Stimulated activated naive B cell treated with anti-CD40 and anti-IgM and Interleukin-4, amounts not matched to agents 10 μg/mL and 1 μg/mL and 100 μg/mL, for 72 hours (primary cell): Measurements from ENCODE around the gene DMRTB1.

Experiments
- ATAC-seq, 2 donors: fragments of 150-1000 bp; cut with Tn5 transposase; replicated peaks; 2 replicates each; pipeline ENCODE4 v1.10.0; 2021; ENCODE audit warnings: moderate library complexity in 1 of 2
- DNase-seq: peaks from one replicate; pipeline ENCODE4 v3.0.0; 2021
- H3K27ac Mint-ChIP-seq: one replicate; pipeline ENCODE4 v1.8.0; 2022; ENCODE audit warnings: mild to moderate bottlenecking, mixed read lengths
- H3K27me3 Mint-ChIP-seq, 2 donors: one replicate each; pipeline ENCODE4 v1.8.0; 2022; ENCODE audit warnings: mixed read lengths in 2 of 2
- H3K36me3 Mint-ChIP-seq, 2 donors: one replicate each; pipeline ENCODE4 v1.8.0; 2022; ENCODE audit warnings: mixed read lengths in 2 of 2, mild to moderate bottlenecking in 1 of 2
- H3K4me1 Mint-ChIP-seq, 2 donors: one replicate each; pipeline ENCODE4 v1.8.0; 2022; ENCODE audit warnings: mixed read lengths in 2 of 2, mild to moderate bottlenecking in 1 of 2
- H3K4me3 Mint-ChIP-seq, 2 donors: one replicate each; pipeline ENCODE4 v1.8.0; 2022; ENCODE audit warnings: mild to moderate bottlenecking in 2 of 2, mixed read lengths in 2 of 2, moderate library complexity in 1 of 2
- H3K9me3 Mint-ChIP-seq, 2 donors: one replicate each; pipeline ENCODE4 v1.8.0; 2022; ENCODE audit warnings: mixed read lengths in 2 of 2, mild to moderate bottlenecking in 1 of 2

Gene DMRTB1

GRCh38 chr1:53447413-53447812 is 11.8 kb upstream of the DMRTB1 start:
- Mint-ChIP-seq H3K4me3 (no peak overlapping the region), H3K4me1 (peaks cover 0 to 1% of the 10 kb centered on the region in 2 donors), H3K9me3 (no peaks in the 10 kb centered on the region), H3K27ac (no peak overlapping the region), H3K27me3 (peaks cover 8 to 14% of the 10 kb centered on the region in 2 donors), H3K36me3 (no peaks in the 10 kb centered on the region)
- DNase-seq (no peak), ATAC-seq (no peak)

GRCh38 chr1:53448241-53448841 is 10.9 kb upstream of the DMRTB1 start:
- no peaks in the 10 kb centered on the region for H3K36me3 Mint-ChIP-seq
- no peak overlapping the region for H3K4me3 Mint-ChIP-seq
- no peak overlapping the region for H3K27ac Mint-ChIP-seq
- peaks cover 8 to 14% of the 10 kb centered on the region in 2 donors for H3K27me3 Mint-ChIP-seq
- peaks cover 0 to 1% of the 10 kb centered on the region in 2 donors for H3K4me1 Mint-ChIP-seq
- ATAC-seq (no peak), DNase-seq (no peak)
- H3K9me3 Mint-ChIP-seq = no peaks in the 10 kb centered on the region

- no peaks in the 10 kb centered on the region for H3K36me3 Mint-ChIP-seq
- H3K27me3 Mint-ChIP-seq = peaks cover 8 to 17% of the 10 kb centered on the region in 2 donors
- no peak overlapping the region for H3K27ac Mint-ChIP-seq
- ATAC-seq = no peak
- no peak overlapping the region for H3K4me3 Mint-ChIP-seq
- DNase-seq = no peak
- H3K9me3 Mint-ChIP-seq = peaks cover 0 to 1% of the 10 kb centered on the region in 2 donors
- H3K4me1 Mint-ChIP-seq = peaks cover 3 to 4% of the 10 kb centered on the region in 2 donors
Measured at GRCh38 chr1:53449021-53449420, 10.2 kb upstream of the DMRTB1 start.

- H3K27ac Mint-ChIP-seq = no peak overlapping the region
- H3K27me3 Mint-ChIP-seq = peaks cover 8 to 17% of the 10 kb centered on the region in 2 donors
- peaks cover 0 to 2% of the 10 kb centered on the region in 2 donors for H3K9me3 Mint-ChIP-seq
- no peaks in the 10 kb centered on the region for H3K36me3 Mint-ChIP-seq
- peaks cover 3 to 6% of the 10 kb centered on the region in 2 donors for H3K4me1 Mint-ChIP-seq
- DNase-seq (no peak), ATAC-seq (no peak)
- H3K4me3 Mint-ChIP-seq = no peak overlapping the region
Measured at GRCh38 chr1:53449693-53450092, 9.5 kb upstream of the DMRTB1 start.

GRCh38 chr1:53450225-53450624 is 9.0 kb upstream of the DMRTB1 start:
- ATAC-seq (no peak), DNase-seq (no peak)
- Mint-ChIP-seq H3K27ac (no peak overlapping the region), H3K4me3 (no peak overlapping the region), H3K9me3 (peaks cover 0 to 2% of the 10 kb centered on the region in 2 donors), H3K36me3 (no peaks in the 10 kb centered on the region), H3K27me3 (peaks cover 8 to 17% of the 10 kb centered on the region in 2 donors), H3K4me1 (peaks cover 3 to 6% of the 10 kb centered on the region in 2 donors)

GRCh38 chr1:53454019-53454418 is 5.2 kb upstream of the DMRTB1 start:
- no peak overlapping the region for H3K27ac Mint-ChIP-seq
- H3K27me3 Mint-ChIP-seq = peaks cover 8 to 15% of the 10 kb centered on the region in 2 donors
- DNase-seq = no peak
- ATAC-seq = peak; percentile 34 to 58
- no peak overlapping the region for H3K4me3 Mint-ChIP-seq
- H3K4me1 Mint-ChIP-seq = peaks cover 3 to 6% of the 10 kb centered on the region in 2 donors
- H3K36me3 Mint-ChIP-seq = no peaks in the 10 kb centered on the region
- H3K9me3 Mint-ChIP-seq = peaks cover 0 to 2% of the 10 kb centered on the region in 2 donors

- Mint-ChIP-seq H3K27ac (no peak overlapping the region), H3K4me1 (peaks cover 2 to 6% of the 10 kb centered on the region in 2 donors), H3K36me3 (no peaks in the 10 kb centered on the region), H3K4me3 (no peak overlapping the region), H3K9me3 (peaks cover 0 to 2% of the 10 kb centered on the region in 2 donors), H3K27me3 (peaks cover 0 to 3% of the 10 kb centered on the region in 2 donors)
- DNase-seq = no peak
- no peak for ATAC-seq
Measured at GRCh38 chr1:53455364-53455991, 3.7 kb upstream of the DMRTB1 start.

- H3K36me3 Mint-ChIP-seq = no peaks in the 10 kb centered on the region
- peaks cover 0 to 6% of the 10 kb centered on the region in 2 donors for H3K27me3 Mint-ChIP-seq
- H3K9me3 Mint-ChIP-seq = peaks cover 0 to 2% of the 10 kb centered on the region in 2 donors
- H3K27ac Mint-ChIP-seq = no peak overlapping the region
- H3K4me1 Mint-ChIP-seq = peaks cover 2 to 6% of the 10 kb centered on the region in 2 donors
- no peak for DNase-seq
- H3K4me3 Mint-ChIP-seq = no peak overlapping the region
- no peak for ATAC-seq
Measured at GRCh38 chr1:53458634-53459033, 565 bp upstream of the DMRTB1 start.

- ATAC-seq (no peak), DNase-seq (no peak)
- no peak overlapping the region for H3K4me3 Mint-ChIP-seq
- no peaks in the 10 kb centered on the region for H3K36me3 Mint-ChIP-seq
- H3K9me3 Mint-ChIP-seq = no peaks in the 10 kb centered on the region
- no peaks in the 10 kb centered on the region for H3K4me1 Mint-ChIP-seq
- peaks cover 0 to 4% of the 10 kb centered on the region in 2 donors for H3K27me3 Mint-ChIP-seq
- H3K27ac Mint-ChIP-seq = no peak overlapping the region
Measured at GRCh38 chr1:53460211-53460634, 1.0 kb downstream of the DMRTB1 start.

GRCh38 chr1:53460666-53461322 is 1.6 kb downstream of the DMRTB1 start:
- DNase-seq (no peak), ATAC-seq (no peak)
- peaks cover 0 to 4% of the 10 kb centered on the region in 2 donors for H3K27me3 Mint-ChIP-seq
- no peak overlapping the region for H3K27ac Mint-ChIP-seq
- H3K4me1 Mint-ChIP-seq = no peaks in the 10 kb centered on the region
- H3K9me3 Mint-ChIP-seq = no peaks in the 10 kb centered on the region
- H3K4me3 Mint-ChIP-seq = no peak overlapping the region
- H3K36me3 Mint-ChIP-seq = no peaks in the 10 kb centered on the region

GRCh38 chr1:53461323-53462044 is 2.3 kb downstream of the DMRTB1 start:
- Mint-ChIP-seq H3K4me1 (no peaks in the 10 kb centered on the region), H3K4me3 (no peak overlapping the region), H3K9me3 (no peaks in the 10 kb centered on the region), H3K27ac (no peak overlapping the region), H3K27me3 (peaks cover 0 to 4% of the 10 kb centered on the region in 2 donors), H3K36me3 (no peaks in the 10 kb centered on the region)
- DNase-seq (no peak), ATAC-seq (no peak)

GRCh38 chr1:53462193-53462592 is 3.0 kb downstream of the DMRTB1 start:
- DNase-seq (no peak), ATAC-seq (no peak)
- H3K4me1 Mint-ChIP-seq = no peaks in the 10 kb centered on the region
- peaks cover 0 to 4% of the 10 kb centered on the region in 2 donors for H3K27me3 Mint-ChIP-seq
- H3K9me3 Mint-ChIP-seq = no peaks in the 10 kb centered on the region
- no peak overlapping the region for H3K27ac Mint-ChIP-seq
- H3K4me3 Mint-ChIP-seq = no peak overlapping the region
- H3K36me3 Mint-ChIP-seq = no peaks in the 10 kb centered on the region

- no peaks in the 10 kb centered on the region for H3K9me3 Mint-ChIP-seq
- no peak for ATAC-seq
- no peaks in the 10 kb centered on the region for H3K36me3 Mint-ChIP-seq
- peaks cover 2 to 7% of the 10 kb centered on the region in 2 donors for H3K4me1 Mint-ChIP-seq
- no peak overlapping the region for H3K4me3 Mint-ChIP-seq
- DNase-seq = no peak
- peaks cover 0 to 4% of the 10 kb centered on the region in 2 donors for H3K27me3 Mint-ChIP-seq
- H3K27ac Mint-ChIP-seq = peak overlapping the region; percentile 67
Measured at GRCh38 chr1:53462769-53463501, 3.7 kb downstream of the DMRTB1 start.
